GM10248 (cell line): ENCODE data around the gene DMRTA2.

Experiments
- CTCF ChIA-PET: fragments of 300-600 bp; sonication (Branson Sonifier 250); formaldehyde crosslinking; extraction: SDS; loops from one replicate; lab custom pipeline; 2021; ENCODE audit warnings: antibody characterized with exemption; lab: Yijun Ruan, JAX
- POLR2A ChIA-PET: fragments of 350-650 bp; sonication (Branson Sonifier 250); formaldehyde crosslinking; extraction: SDS; loops from one replicate; lab custom pipeline; 2020; ENCODE audit warnings: antibody characterized with exemption; lab: Yijun Ruan, JAX
- DNase-seq: peaks from one replicate; pipeline ENCODE4 v3.0.0; 2012; ENCODE audit errors: extremely low spot score
- TF ChIP-seq, protein P1 (sequence below): IDR thresholded peaks from 2 replicates; pipeline ENCODE4 v1.5.1; 2012; ENCODE audit warnings: mild to moderate bottlenecking, low read depth; ENCODE audit errors: extremely low read depth, missing control alignments, control extremely low read depth

Gene DMRTA2

DNA sequence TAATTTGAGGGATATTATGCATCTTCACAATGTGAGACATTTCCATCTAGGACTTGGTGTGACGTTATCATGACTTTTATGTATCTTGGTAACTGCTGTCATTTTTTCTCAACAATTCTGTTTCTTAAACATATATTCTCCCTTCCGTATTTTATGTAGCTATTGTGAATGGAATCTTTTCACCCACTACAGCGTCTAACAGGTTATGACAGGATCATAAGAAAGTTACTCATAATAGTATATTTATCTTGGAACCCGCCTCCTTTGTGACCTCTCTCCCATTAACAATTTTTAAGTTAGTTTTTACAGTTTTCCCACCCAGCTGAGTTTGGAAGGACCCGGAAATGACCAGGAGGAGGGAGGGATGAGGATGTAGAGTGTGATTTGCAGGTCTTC, 6.8 kb upstream of the DMRTA2 start:
- CTCF ChIA-PET: interaction anchor here (1.4 kb wide), 1 partner anchor 62 kb away, joined by 4 read pairs; no protein-coding TSS in a partner anchor
- POLR2A ChIA-PET: no interaction called here
- TF ChIP-seq, protein P1, sequence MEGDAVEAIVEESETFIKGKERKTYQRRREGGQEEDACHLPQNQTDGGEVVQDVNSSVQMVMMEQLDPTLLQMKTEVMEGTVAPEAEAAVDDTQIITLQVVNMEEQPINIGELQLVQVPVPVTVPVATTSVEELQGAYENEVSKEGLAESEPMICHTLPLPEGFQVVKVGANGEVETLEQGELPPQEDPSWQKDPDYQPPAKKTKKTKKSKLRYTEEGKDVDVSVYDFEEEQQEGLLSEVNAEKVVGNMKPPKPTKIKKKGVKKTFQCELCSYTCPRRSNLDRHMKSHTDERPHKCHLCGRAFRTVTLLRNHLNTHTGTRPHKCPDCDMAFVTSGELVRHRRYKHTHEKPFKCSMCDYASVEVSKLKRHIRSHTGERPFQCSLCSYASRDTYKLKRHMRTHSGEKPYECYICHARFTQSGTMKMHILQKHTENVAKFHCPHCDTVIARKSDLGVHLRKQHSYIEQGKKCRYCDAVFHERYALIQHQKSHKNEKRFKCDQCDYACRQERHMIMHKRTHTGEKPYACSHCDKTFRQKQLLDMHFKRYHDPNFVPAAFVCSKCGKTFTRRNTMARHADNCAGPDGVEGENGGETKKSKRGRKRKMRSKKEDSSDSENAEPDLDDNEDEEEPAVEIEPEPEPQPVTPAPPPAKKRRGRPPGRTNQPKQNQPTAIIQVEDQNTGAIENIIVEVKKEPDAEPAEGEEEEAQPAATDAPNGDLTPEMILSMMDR: no peak
- DNase-seq: no peak

DNA sequence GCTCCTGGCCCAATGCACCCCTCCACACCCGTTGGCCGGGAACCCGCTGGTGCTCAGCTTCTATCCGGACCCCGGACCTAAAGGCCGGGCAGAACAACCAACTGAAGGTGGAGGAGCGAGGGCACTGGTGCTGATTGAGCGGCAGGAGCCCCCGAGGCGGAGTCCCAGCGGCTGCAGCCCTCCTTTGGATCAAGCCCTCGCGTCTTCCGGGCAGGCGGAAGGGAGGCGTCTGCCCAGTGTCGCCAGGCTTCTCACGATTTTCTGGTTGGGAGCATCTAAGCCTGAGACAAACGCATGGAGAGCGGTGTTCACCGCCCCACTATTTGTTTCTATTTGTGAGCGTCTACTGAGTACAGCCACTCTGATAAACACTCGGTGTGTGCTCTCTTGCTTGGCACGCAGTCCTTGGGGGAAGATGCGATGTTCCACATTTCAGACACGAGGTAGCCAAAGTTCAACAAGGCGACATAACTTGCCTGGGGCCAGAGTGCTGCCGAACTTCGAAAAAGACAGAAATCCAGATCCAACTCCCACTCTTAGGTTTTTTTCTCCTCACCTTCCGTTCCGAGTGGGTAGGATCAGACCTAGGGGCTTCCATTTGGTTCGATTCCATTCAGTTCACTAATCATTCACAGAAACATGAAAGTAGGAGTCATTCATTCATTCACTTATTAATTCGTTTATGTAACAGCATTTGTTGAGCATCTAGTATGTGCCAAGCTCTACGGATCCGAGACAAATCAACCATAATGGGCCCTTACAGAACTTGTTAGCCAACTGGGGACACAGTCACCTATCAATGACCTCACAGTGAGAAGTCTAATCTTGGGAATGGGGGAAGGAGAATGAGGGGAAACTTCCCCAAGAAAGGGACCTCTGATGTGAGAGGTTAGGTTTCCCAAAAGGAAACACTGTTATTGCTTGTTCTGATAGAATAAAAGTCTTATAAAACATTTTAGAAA, 4.9 kb upstream of the DMRTA2 start:
- POLR2A ChIA-PET: no interaction called here
- TF ChIP-seq, protein P1: no peak
- CTCF ChIA-PET: no interaction called here
- no peak for DNase-seq

DNA sequence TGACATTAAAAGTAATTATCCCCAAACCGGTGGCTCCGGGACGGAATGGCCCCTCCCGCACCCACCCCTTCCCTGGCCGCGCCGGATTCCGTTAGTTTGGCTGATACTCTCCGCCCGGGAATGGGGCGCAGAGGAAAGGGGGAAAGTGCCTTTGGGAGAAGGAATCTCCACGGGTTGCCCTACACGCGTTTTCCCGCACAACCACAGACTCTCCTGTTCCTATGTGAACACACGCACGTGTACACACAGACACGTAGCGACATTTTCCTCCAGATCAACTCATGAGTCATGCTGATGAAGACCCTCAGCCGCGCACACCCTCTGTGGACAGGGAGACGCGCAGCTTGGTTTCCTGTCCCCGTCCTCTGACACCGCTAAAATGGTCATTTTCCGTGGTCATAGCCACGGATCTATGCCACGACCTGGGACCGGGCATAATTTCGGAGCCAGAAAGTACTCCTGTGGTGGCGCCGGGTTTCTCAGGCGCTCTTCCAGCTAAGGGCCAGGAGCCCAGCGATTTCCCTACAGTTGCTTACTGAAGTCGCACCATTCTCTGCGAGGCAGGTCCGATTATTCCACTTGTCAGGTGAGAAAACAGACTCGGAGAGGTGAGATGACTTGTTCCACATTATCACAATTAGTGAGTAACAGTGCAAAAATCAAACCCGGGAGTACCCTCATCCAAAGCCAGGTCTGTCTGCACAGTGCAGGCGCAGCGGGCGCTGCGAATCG, 4.0 kb upstream of the DMRTA2 start:
- TF ChIP-seq, protein P1: no peak
- ChIA-PET POLR2A (no interaction called here), CTCF (no interaction called here)
- no peak for DNase-seq

DNA sequence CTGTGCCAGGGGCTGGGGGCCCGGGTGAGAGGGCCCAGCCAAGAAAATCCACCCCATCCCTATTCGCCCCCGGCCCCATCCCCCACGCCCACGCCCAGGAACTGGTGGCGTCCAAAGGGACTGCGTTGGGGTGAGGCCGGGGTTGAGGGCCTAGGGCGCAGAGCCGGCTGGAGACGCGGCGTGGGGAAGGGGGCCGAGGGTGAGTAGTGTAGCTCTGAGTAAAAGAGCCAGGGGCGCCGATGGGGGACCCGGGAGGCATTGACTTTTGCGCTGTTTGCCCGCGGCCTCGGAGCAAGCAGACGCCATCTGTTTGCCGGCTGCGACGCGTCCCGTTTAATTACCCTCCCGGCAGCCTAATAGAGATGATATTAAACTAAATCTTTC, 3.5 kb upstream of the DMRTA2 start:
- DNase-seq: no peak
- ChIA-PET CTCF (no interaction called here), POLR2A (no interaction called here)
- TF ChIP-seq, protein P1: no peak

DNA sequence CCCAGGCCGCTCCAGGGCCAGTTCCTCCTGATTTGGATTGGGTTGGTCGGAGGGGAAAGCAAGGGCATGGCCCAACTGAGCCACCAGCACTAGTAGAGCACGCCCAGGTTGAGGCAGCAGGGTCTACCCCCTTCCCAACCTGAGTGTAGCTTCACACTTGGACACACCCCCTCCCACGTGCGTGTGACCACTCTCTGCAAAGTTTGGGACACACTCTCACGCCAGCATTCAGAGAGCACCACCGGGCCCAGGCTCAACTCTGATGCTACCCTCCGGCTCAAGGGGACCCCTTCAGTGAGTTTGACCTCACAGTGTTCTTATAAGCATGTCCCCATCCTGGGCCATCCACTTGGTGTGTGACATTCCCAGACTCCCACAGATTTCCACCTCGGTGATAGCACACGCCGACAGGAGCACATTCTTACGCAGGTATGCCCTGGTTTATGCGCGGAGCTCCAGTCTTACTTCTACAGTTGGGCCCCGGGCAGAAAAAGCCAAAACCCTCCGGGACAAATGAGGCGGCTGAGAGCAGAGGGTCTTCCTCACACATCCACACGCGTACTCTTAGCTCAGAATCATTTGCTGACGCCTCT, 3.0 kb upstream of the DMRTA2 start:
- TF ChIP-seq, protein P1: no peak
- CTCF ChIA-PET: no interaction called here
- POLR2A ChIA-PET: interaction anchor here (0.6 kb wide), 1 partner anchor 23 kb away, joined by 3 read pairs; no protein-coding TSS in a partner anchor
- DNase-seq: no peak

DNA sequence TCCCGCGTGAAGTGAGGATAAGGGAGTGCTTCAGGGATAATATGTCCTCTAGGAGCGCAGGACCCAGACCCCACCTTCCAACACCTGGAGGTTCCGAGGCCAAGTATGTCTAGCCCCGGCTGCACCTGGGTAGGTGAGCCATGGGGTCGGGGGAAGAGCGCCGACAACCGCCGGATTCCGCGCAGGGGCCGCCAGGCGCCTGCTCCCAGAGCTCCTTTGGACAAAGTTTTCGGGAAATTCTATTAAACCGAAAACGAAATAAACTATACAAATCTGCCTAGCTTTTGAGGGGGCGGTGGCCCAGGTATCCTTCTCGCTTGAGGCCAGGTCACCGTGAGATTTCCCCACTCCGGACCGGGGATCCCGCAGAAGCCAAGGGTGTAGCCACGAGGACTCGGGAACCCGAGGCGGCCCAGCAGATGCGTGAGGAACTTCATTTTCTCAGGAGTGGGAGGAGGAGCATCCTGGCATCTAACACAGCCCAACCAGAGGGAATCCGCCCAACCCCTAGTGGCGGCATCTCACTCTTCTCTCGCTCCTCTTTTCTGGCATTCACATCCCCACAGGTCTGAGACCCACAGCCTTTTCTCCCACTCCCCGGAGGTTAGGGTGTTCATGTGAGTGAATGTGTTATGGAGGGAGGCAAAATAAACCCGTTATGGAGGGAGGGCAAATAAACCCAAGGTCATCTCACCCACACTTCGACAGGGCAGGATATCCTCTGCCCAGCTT, 2.3 kb upstream of the DMRTA2 start:
- TF ChIP-seq, protein P1: no peak
- ChIA-PET POLR2A (interaction anchor here (0.6 kb wide), 1 partner anchor 23 kb away, joined by 3 read pairs; no protein-coding TSS in a partner anchor), CTCF (no interaction called here)
- DNase-seq: no peak
